GM23338 (cell line): Measurements from ENCODE around the gene ILKAP.

ENCODE experiments used
- CREB1 ChIP-seq: fragments of 250-450 bp; sonication (Bioruptor Pico); IDR thresholded peaks from 2 replicates; pipeline ENCODE4 v1.5.0; 2020; ENCODE audit warnings: low read depth, mild to moderate bottlenecking, moderate library complexity
- CTCF ChIP-seq, 2 experiments: fragments of 200-600 bp in 1 of 2; sonication (generic) in 1 of 2; conservative IDR thresholded peaks; 2 replicates each; pipeline versions ENCODE4 v1.5.1 to v1.6.1; 2016 to 2017; ENCODE audit warnings: antibody characterized with exemption in 2 of 2, low read depth in 2 of 2, mild to moderate bottlenecking in 2 of 2, moderate library complexity in 1 of 2
- ETS1 ChIP-seq: IDR thresholded peaks from 2 replicates; pipeline ENCODE4 v1.6.1; 2016; ENCODE audit warnings: antibody characterized with exemption
- EZH2 ChIP-seq: fragments of 200-600 bp; sonication (generic); IDR thresholded peaks from one replicate; pipeline ENCODE4 v1.8.0; 2017; ENCODE audit warnings: antibody characterized with exemption, mild to moderate bottlenecking, low read depth; ENCODE audit not compliant: unreplicated experiment
- EZH2phosphoT487 ChIP-seq: fragments of 200-600 bp; sonication (generic); IDR thresholded peaks from one replicate; pipeline ENCODE4 v1.8.1; 2018; ENCODE audit warnings: antibody characterized with exemption; ENCODE audit not compliant: unreplicated experiment
- JUNB ChIP-seq: IDR thresholded peaks from one replicate; pipeline ENCODE4 v1.6.1; 2016; ENCODE audit warnings: antibody characterized with exemption; ENCODE audit not compliant: unreplicated experiment
- NANOG ChIP-seq: IDR thresholded peaks from 2 replicates; pipeline ENCODE4 v1.6.1; 2016; ENCODE audit warnings: antibody characterized with exemption, borderline replicate concordance
- POLR2AphosphoS5 ChIP-seq: IDR thresholded peaks from 2 replicates; pipeline ENCODE4 v1.6.1; 2016; ENCODE audit warnings: antibody characterized with exemption, low read depth
- REST ChIP-seq: IDR thresholded peaks from one replicate; pipeline ENCODE4 v1.6.1; 2018; ENCODE audit warnings: antibody characterized with exemption; ENCODE audit not compliant: unreplicated experiment
- TF ChIP-seq, protein P1 (sequence below): fragments of 250-450 bp; sonication (Bioruptor Pico); IDR thresholded peaks from 2 replicates; pipeline ENCODE4 v1.5.0; 2020; ENCODE audit warnings: mild to moderate bottlenecking, moderate library complexity

- TF ChIP-seq CTCF (conservative IDR thresholded peaks at IDR 0.05; ENCODE audit: low read depth in 2 of 2): no peak
- no peak for TF ChIP-seq EZH2
- no peak for TF ChIP-seq EZH2phosphoT487
- TF ChIP-seq NANOG: no peak
- no peak for TF ChIP-seq REST
- no peak for TF ChIP-seq CREB1 (CRISPR knock-in tag)
- no peak for TF ChIP-seq POLR2AphosphoS5
- TF ChIP-seq, protein P1, sequence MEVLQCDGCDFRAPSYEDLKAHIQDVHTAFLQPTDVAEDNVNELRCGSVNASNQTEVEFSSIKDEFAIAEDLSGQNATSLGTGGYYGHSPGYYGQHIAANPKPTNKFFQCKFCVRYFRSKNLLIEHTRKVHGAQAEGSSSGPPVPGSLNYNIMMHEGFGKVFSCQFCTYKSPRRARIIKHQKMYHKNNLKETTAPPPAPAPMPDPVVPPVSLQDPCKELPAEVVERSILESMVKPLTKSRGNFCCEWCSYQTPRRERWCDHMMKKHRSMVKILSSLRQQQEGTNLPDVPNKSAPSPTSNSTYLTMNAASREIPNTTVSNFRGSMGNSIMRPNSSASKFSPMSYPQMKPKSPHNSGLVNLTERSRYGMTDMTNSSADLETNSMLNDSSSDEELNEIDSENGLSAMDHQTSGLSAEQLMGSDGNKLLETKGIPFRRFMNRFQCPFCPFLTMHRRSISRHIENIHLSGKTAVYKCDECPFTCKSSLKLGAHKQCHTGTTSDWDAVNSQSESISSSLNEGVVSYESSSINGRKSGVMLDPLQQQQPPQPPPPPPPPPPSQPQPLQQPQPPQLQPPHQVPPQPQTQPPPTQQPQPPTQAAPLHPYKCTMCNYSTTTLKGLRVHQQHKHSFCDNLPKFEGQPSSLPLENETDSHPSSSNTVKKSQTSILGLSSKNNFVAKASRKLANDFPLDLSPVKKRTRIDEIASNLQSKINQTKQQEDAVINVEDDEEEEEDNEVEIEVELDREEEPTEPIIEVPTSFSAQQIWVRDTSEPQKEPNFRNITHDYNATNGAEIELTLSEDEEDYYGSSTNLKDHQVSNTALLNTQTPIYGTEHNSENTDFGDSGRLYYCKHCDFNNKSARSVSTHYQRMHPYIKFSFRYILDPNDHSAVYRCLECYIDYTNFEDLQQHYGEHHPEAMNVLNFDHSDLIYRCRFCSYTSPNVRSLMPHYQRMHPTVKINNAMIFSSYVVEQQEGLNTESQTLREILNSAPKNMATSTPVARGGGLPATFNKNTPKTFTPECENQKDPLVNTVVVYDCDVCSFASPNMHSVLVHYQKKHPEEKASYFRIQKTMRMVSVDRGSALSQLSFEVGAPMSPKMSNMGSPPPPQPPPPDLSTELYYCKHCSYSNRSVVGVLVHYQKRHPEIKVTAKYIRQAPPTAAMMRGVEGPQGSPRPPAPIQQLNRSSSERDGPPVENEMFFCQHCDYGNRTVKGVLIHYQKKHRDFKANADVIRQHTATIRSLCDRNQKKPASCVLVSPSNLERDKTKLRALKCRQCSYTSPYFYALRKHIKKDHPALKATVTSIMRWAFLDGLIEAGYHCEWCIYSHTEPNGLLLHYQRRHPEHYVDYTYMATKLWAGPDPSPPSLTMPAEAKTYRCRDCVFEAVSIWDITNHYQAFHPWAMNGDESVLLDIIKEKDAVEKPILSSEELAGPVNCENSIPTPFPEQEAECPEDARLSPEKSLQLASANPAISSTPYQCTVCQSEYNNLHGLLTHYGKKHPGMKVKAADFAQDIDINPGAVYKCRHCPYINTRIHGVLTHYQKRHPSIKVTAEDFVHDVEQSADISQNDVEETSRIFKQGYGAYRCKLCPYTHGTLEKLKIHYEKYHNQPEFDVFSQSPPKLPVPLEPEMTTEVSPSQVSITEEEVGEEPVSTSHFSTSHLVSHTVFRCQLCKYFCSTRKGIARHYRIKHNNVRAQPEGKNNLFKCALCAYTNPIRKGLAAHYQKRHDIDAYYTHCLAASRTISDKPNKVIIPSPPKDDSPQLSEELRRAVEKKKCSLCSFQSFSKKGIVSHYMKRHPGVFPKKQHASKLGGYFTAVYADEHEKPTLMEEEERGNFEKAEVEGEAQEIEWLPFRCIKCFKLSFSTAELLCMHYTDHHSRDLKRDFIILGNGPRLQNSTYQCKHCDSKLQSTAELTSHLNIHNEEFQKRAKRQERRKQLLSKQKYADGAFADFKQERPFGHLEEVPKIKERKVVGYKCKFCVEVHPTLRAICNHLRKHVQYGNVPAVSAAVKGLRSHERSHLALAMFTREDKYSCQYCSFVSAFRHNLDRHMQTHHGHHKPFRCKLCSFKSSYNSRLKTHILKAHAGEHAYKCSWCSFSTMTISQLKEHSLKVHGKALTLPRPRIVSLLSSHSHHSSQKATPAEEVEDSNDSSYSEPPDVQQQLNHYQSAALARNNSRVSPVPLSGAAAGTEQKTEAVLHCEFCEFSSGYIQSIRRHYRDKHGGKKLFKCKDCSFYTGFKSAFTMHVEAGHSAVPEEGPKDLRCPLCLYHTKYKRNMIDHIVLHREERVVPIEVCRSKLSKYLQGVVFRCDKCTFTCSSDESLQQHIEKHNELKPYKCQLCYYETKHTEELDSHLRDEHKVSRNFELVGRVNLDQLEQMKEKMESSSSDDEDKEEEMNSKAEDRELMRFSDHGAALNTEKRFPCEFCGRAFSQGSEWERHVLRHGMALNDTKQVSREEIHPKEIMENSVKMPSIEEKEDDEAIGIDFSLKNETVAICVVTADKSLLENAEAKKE (CRISPR knock-in tag): no peak
- no peak for TF ChIP-seq ETS1
- no peak for TF ChIP-seq JUNB
These were observed 27.2 kb upstream of the ILKAP start for GRCh38 chr2:238230699-238231098.
